ENCODE data around the gene VSIG2.

DNA sequence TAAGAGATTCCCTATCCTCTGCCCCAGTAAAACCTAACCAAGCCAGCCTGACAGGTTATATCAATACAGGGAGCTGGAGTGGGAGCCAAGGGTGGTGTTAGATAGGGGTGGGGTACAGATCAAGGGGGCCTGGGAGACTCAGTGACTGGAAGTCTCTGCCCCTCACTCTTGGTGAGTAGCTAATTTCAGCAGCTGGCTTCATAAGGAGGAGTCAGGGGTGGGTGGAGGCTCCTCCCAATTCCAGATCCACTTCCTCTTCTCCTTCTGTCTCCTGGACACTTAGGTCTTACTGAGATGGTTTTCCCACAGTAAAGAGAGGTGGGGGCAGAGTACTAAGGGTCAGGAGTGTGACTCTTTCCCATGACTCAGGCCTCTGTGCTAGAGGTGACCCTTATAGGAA, 1.1 kb upstream of the VSIG2 start:
- TF ChIP-seq CTCF (IDR thresholded peaks at IDR 0.05; ENCODE audit: poor library complexity) (no peak), EZH2 (IDR thresholded peaks at IDR 0.05; ENCODE audit: borderline replicate concordance) (no peak)

Data from hepatocyte (in vitro differentiated cells).